NCI-H1417 treated with DMSO at 0.1 percent for 48 hours (cell line): ENCODE measurements around the gene MRPS23.
"Not testable (repeated sequence)": the region's sequence is repeated elsewhere in the genome, so short reads cannot be mapped to it uniquely, and the experiment has no call there.

ENCODE experiments used
- DNase-seq: peaks from one replicate; lab custom pipeline; 2025; lab: John Stamatoyannopoulos, UW

MRPS23 gene

DNA sequence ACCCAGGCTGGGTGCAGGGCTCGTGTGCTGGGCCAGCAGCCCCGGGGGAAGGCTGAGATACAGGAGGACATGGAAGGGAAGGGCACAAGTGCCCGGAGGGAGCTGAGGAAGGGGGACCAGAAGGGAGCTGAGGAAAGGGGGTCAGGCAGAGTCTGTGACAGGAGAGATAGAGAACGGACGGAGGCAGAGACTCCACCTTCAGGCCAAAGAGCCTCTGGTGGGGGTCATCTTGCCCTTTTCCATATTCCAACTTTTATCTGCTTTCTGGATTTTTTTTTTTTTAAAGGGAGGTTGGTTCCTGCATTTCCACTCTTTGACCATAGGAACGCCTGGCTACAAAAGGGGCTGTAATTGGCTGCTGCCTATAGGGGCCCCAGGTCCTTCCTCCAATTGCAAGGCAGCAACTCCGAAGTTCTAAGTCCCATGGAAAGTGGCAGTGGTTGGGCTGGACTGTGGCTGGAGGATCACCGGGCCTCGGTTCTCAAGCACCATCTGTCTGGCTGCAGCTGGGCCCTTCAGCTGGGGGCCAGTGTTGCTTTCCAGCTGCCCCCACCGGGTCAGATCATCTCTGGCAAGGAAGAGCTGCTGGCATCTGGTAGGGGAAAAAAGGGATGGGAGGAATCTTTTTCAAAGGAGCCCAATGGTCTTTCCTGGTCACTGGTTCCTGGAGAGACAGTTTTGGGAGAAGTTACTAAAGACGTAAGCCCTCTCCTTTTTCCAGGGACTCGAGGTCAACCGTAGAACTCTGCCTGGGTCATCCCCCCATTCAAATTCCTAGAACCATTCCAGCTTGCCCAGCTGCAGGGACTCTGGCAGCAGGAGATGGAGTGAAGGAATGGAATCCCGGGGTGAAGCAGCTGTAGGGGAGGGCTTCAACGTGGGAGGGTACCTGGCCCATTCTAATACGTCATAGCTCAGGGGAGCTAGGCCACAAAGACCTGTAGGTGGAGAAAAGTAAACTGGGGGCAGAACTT, 13.1 kb upstream of the MRPS23 start:
- DNase-seq = no peak

- DNase-seq = no peak
These were observed 12.2 kb upstream of the MRPS23 start for GRCh38 chr17:57861790-57862693.

DNA sequence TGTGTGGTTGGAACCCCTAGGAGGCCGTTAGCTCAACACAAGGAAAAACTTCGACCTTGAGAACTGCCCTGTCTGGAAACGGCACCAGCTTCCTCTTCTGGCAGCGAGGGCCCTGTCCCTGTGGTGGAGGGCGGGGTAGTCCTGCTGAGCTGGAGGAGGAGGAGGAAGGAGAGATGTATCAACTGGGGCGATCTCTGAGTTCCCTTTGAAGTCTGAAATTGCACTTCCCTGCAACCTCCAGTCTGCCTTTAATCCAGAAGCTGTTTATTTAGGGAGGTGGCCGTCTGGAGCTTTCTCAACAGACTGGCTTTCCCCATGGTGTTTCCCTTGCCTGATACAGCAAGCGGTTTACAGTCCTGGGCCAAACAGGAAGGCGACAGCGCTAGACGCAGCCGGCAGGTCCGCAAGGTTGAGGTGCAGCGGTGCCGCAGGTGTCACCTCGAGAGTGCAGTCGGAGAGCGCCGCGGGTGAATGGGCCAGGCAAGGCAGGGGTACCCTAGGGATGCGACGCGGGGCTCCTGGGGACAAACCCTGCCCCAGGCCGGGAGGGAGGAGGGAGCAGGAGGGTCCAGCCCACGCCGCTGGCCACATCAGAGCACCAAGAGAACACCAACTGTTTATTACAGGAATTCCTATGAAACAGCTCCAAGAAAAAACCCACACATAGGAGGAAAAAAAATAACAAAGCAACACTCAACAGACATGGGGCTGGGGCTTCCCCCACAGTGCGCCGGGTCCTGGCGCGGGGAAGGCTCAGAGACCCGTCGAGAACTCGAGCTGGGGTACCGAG, 11.4 kb upstream of the MRPS23 start:
- DNase-seq = no peak

DNA sequence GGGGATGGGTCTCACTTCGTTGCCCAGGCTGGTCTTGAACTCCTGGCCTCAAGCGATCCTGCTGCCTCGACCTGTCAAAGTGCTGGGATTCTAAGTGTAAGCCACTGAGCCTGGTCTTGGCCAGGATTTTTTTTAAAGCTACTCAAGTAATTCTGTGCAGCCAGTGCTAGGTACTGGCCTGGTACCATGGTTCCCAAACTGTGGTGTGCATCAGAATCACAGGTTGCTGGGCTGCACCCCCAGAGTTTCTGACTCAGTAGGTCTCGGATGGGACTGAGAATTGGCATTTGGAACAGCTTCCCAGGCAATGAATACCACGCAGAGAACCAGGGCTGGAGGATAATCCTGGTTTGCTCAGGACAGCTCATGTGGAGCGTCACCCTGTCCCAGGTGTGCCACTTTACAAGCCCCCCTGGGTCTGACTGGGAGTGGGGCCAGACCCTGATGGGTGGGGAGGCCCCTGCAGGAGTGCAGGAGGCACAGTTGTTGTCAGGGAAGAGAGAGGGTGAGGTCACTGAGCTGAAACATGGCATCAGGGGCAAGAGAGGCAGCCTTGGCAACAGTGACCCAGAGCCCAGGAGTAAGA, 10.7 kb upstream of the MRPS23 start:
- DNase-seq = no peak

GRCh38 chr17:57859601-57860413, 10.0 kb upstream of the MRPS23 start:
- no peak for DNase-seq

GRCh38 chr17:57858838-57859237, 9.0 kb upstream of the MRPS23 start:
- DNase-seq = no peak

DNA sequence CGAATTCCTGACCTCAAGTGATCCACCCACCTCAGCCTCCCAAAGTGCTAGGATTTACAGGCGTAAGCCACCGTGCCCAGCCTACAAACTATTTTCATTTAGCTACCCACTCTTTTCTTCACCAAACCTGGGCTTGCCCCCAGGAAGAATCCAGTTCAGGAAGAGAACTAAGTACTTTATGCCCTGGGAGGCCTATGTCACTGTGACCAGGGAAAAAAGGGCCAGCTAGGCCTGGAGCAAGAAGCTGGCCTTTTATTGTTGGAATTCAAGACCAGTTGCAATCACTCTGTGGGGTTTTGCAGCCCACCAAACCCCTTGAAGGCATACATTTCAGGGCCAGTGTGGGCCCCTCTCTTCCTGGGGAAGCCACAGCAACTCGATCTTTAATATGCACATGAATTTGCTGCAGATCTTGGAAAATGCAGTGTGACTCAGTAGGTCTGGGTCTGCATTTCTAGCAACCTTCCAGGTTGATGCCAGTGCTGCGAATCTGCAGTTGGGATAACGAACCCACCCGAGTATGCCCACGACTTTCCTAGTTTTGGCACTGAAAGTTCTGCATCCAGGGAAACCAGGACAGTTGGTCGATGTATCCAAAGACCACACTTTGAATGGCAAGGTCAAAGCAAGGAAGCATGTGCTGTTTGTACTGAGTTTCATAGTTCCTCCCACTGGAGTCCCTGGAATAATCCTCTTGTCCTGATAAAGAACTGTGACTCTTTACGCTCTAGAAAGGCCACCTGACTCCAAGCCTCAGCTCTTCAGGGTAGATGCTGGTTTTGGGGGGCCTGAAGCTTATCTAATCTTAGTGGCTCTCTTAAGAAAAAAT, 7.2 kb upstream of the MRPS23 start:
- no peak for DNase-seq

DNA sequence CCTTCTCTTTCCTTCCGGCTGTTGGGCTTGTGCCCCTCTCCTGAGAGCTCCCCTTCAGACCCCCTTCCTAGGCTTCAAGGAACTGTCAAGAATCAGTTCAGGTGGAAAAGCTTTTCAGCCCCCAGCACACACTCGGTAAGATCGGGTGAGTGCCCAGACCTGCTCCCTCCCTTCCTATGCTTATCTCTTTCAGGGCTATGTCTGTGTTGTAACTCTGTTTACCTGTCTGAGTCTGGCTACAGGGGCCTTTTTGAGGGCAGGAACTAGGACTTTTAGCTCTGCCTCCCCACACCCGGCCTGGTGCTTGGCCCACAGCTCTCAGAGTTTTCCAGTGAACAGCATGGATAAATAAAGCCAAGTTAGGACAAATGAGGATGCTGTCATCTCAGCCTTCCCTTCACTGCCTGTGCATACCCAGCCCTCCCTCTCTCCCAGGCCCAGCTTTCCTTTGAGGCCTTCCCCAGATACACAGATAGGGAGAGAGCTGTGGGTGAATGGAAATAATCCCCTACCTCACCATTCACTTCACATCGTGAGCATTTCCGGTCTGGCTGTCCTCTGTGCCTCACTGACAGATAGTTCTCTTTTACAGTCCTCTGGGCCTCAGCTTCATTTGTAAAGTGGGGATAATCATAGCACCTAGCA, 5.7 kb upstream of the MRPS23 start:
- DNase-seq = no peak

GRCh38 chr17:57853695-57854094, 3.9 kb upstream of the MRPS23 start:
- no peak for DNase-seq

DNA sequence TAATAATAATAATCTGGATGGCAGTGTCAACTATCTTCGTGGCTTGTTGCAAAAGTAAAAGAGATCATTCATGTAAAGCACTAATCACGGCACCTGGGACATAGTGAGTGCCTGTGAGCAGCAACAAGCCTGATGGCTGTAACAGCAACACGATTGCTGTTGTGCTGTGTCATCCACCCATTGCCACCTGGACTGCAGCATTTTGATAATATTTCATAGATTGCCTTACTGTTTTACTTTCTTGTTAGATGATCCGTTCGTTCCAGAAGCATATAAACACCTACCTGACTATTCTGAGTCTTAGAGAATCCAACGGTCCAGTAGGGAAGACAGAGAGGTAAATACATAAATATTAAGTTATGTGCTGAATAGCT, 3.1 kb upstream of the MRPS23 start:
- DNase-seq = no peak

- no peak for DNase-seq
These were observed 2.5 kb upstream of the MRPS23 start for GRCh38 chr17:57852092-57852954.

GRCh38 chr17:57849163-57849873, 526 bp downstream of the MRPS23 start:
- DNase-seq = no peak

DNA sequence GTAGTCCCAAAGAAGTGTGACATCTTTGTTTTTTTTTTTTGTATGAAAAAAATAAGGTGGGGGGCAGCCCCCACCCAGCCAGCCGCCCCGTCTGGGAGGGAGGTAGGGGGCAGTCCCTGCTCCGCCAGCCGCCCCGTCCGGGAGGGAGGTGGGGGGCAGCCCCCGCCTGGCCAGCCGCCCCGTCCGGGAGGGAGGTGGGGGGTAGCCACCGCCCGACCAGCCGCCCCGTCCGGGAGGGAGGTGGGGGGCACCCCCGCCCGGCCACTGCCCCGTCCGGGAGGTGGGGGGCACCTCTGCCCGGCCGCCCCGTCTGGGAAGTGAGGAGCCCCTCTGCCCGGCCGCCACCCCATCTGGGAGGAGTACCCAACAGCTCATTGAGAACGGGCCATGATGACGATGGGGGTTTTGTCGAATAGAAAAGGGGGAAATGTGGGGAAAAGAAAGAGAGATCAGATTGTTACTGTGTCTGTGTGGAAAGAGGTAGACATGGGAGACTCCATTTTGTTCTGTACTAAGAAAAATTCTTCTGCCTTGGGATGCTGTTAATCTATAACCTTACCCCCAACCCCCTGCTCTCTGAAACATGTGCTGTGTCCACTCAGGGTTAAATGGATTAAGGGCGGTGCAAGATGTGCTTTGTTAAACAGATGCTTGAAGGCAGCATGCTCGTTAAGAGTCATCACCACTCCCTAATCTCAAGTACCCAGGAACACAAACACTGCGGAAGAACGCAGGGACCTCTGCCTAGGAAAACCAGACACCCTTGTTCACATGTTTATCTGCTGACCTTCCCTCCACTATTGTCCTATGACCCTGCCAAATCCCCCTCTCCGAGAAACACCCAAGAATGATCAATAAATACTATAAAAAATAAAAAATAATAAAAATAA, 3.5 kb downstream of the MRPS23 start:
- not testable (repeated sequence) for DNase-seq

GRCh38 chr17:57842280-57842679, 7.6 kb downstream of the MRPS23 start:
- no peak for DNase-seq

GRCh38 chr17:57839571-57839923, 10.3 kb downstream of the MRPS23 start:
- no peak for DNase-seq

DNA sequence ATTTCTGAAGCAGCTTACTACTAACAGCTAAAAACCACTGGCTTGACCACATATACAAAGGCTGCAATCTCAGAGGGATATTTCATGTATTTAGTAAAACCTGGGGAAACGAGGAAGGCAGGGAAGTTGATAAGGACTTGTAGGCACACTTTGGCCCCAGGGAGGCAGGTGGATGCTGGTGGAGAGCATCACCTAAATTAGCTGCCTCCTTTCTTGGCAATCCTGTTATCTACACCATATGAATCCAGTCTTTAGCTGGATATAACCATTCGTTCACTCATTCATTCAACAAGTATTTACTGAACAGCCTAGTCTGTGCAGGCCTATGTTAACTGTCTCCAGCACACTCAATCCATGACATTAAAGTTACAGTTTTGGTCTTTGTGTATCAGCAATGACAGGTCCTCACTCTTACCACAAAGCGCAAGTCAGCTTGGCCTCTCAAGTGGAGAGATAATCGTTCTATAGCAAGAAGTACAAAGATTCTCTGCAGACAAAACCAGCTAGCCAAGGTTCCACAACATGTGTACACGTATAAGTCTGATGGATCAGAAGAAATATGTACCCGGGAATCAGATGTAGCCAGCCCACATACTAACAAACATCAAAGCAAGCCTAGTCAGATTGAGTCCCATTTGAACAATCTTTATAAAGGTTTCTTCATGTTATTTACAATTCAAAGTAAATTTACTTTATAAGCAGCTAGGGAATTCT, 10.8 kb downstream of the MRPS23 start:
- no peak for DNase-seq
